Measurements from ENCODE around the gene SETD3.

SETD3 gene

GRCh38 chr14:99479906-99480869, at the start of gene SETD3:
TSS of gene SETD3 (minus strand) at chr14:99480859. CDS start at chr14:99465805, 15,054 bp downstream.
- peak; percentile 20 for DNase-seq

GRCh38 chr14:99529899-99530298, 49.2 kb upstream of the SETD3 start:
- DNase-seq: no peak

- DNase-seq: no peak
Measured at GRCh38 chr14:99527427-99528076, 46.9 kb upstream of the SETD3 start.

GRCh38 chr14:99527026-99527425, 46.4 kb upstream of the SETD3 start:
- DNase-seq: no peak

- no peak for DNase-seq
Measured at GRCh38 chr14:99525699-99526080, 45.0 kb upstream of the SETD3 start.

GRCh38 chr14:99524804-99525698, 44.4 kb upstream of the SETD3 start:
- no peak for DNase-seq

- DNase-seq: no peak
Measured at GRCh38 chr14:99524091-99524661, 43.5 kb upstream of the SETD3 start.

GRCh38 chr14:99523704-99524055, 43.0 kb upstream of the SETD3 start:
- no peak for DNase-seq

GRCh38 chr14:99522934-99523703, 42.5 kb upstream of the SETD3 start:
- no peak for DNase-seq

- DNase-seq: no peak
Measured at GRCh38 chr14:99522457-99522891, 41.8 kb upstream of the SETD3 start.

- DNase-seq: no peak
Measured at GRCh38 chr14:99522025-99522401, 41.4 kb upstream of the SETD3 start.

- no peak for DNase-seq
Measured at GRCh38 chr14:99521176-99522024, 40.7 kb upstream of the SETD3 start.

- no peak for DNase-seq
Measured at GRCh38 chr14:99520571-99521081, 40.0 kb upstream of the SETD3 start.

- DNase-seq: no peak
Measured at GRCh38 chr14:99519931-99520421, 39.3 kb upstream of the SETD3 start.

- no peak for DNase-seq
Measured at GRCh38 chr14:99519347-99519881, 38.8 kb upstream of the SETD3 start.

GRCh38 chr14:99518441-99519346, 38.0 kb upstream of the SETD3 start:
- peak; percentile 80 for DNase-seq

GRCh38 chr14:99517643-99518381, 37.2 kb upstream of the SETD3 start:
- DNase-seq: no peak

GRCh38 chr14:99516871-99517642, 36.4 kb upstream of the SETD3 start:
- no peak for DNase-seq
